Astrocyte (in vitro differentiated cells and primary cell): ENCODE measurements around the gene THOC2.

Source experiments
- EZH2 ChIP-seq: IDR thresholded peaks from 2 replicates; pipeline ENCODE4 v1.6.1; 2012; ENCODE audit warnings: mild to moderate bottlenecking, low read length, inconsistent platforms; ENCODE audit not compliant: insufficient read depth
- TF ChIP-seq, protein P1 (sequence below): IDR thresholded peaks from 2 replicates; pipeline ENCODE4 v1.5.1; 2011; ENCODE audit warnings: low read depth, mild to moderate bottlenecking, inconsistent platforms, low read length, moderate library complexity; ENCODE audit not compliant: insufficient read depth

- no peak for TF ChIP-seq EZH2
- TF ChIP-seq, protein P1, sequence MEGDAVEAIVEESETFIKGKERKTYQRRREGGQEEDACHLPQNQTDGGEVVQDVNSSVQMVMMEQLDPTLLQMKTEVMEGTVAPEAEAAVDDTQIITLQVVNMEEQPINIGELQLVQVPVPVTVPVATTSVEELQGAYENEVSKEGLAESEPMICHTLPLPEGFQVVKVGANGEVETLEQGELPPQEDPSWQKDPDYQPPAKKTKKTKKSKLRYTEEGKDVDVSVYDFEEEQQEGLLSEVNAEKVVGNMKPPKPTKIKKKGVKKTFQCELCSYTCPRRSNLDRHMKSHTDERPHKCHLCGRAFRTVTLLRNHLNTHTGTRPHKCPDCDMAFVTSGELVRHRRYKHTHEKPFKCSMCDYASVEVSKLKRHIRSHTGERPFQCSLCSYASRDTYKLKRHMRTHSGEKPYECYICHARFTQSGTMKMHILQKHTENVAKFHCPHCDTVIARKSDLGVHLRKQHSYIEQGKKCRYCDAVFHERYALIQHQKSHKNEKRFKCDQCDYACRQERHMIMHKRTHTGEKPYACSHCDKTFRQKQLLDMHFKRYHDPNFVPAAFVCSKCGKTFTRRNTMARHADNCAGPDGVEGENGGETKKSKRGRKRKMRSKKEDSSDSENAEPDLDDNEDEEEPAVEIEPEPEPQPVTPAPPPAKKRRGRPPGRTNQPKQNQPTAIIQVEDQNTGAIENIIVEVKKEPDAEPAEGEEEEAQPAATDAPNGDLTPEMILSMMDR, result no peak
These were observed 12.7 kb upstream of the THOC2 start for GRCh38 chrX:123745511-123745910.
